Measurements from ENCODE around the gene STK39. TPM values are rescaled to one million over a fixed set of nuclear protein-coding genes. Genes with fewer than 3 reads are reported as not detected.

Gene STK39
- total RNA-seq, 1 experiment from 2014 or later, result 13.8 TPM

- no peak overlapping the region for H3K27ac Mint-ChIP-seq (ENCODE audit: low read depth, unreplicated experiment)
- TF ChIP-seq CTCF (IDR thresholded peaks at IDR 0.05; ENCODE audit: unreplicated experiment), result no peak
- no peaks in the 10 kb centered on the region for H3K27me3 Mint-ChIP-seq (ENCODE audit: insufficient read depth, unreplicated experiment)
- ChIA-PET CTCF (interaction anchor here (0.6 kb wide), 1 partner anchor 352 kb away, joined by 3 read pairs; no protein-coding TSS in a partner anchor), POLR2A (no interaction called here)
- intact Hi-C loops (cut with micrococcal nuclease), result no loop called here
- no peaks in the 10 kb centered on the region for H3K9me3 Mint-ChIP-seq (ENCODE audit: unreplicated experiment)
- no peak for DNase-seq (ENCODE audit: unreplicated experiment)
- H3K4me1 Mint-ChIP-seq (ENCODE audit: insufficient read depth, unreplicated experiment), result no peaks in the 10 kb centered on the region
- H3K36me3 Mint-ChIP-seq (ENCODE audit: insufficient read depth, unreplicated experiment), result no peaks in the 10 kb centered on the region
- BruUV-seq (replicated peaks), result no TSS peak
- no peak overlapping the region for H3K4me3 Mint-ChIP-seq (ENCODE audit: unreplicated experiment)
Measured at GRCh38 chr2:167954495-167954894, 292.9 kb downstream of the STK39 start.

GRCh38 chr2:167953776-167954175 is 293.6 kb downstream of the STK39 start:
- no peak for TF ChIP-seq CTCF (IDR thresholded peaks at IDR 0.05; ENCODE audit: unreplicated experiment)
- no peaks in the 10 kb centered on the region for H3K4me1 Mint-ChIP-seq (ENCODE audit: insufficient read depth, unreplicated experiment)
- no peaks in the 10 kb centered on the region for H3K27me3 Mint-ChIP-seq (ENCODE audit: insufficient read depth, unreplicated experiment)
- no peaks in the 10 kb centered on the region for H3K36me3 Mint-ChIP-seq (ENCODE audit: insufficient read depth, unreplicated experiment)
- no peaks in the 10 kb centered on the region for H3K9me3 Mint-ChIP-seq (ENCODE audit: unreplicated experiment)
- H3K27ac Mint-ChIP-seq (ENCODE audit: low read depth, unreplicated experiment), result no peak overlapping the region
- POLR2A ChIA-PET, result no interaction called here
- no TSS peak for BruUV-seq (replicated peaks)
- CTCF ChIA-PET, result interaction anchor here (0.6 kb wide), 2 partner anchors 353 to 1530 kb away, joined by 3 to 4 read pairs; no protein-coding TSS in a partner anchor
- peak; percentile 6 for DNase-seq (ENCODE audit: unreplicated experiment)
- intact Hi-C loops (cut with micrococcal nuclease), result no loop called here
- H3K4me3 Mint-ChIP-seq (ENCODE audit: unreplicated experiment), result no peak overlapping the region

- POLR2A ChIA-PET, result no interaction called here
Measured at GRCh38 chr2:167950571-167950970, 296.8 kb downstream of the STK39 start.

GRCh38 chr2:167946441-167946841 is 301.0 kb downstream of the STK39 start:
- intact Hi-C loops (cut with micrococcal nuclease), result no loop called here
- Mint-ChIP-seq H3K9me3 (ENCODE audit: unreplicated experiment) (no peaks in the 10 kb centered on the region), H3K4me1 (ENCODE audit: insufficient read depth, unreplicated experiment) (no peaks in the 10 kb centered on the region), H3K27ac (ENCODE audit: low read depth, unreplicated experiment) (no peak overlapping the region), H3K36me3 (ENCODE audit: insufficient read depth, unreplicated experiment) (no peaks in the 10 kb centered on the region), H3K4me3 (ENCODE audit: unreplicated experiment) (no peak overlapping the region), H3K27me3 (ENCODE audit: insufficient read depth, unreplicated experiment) (peaks cover 9% of the 10 kb centered on the region)
- no peak for TF ChIP-seq CTCF (IDR thresholded peaks at IDR 0.05; ENCODE audit: unreplicated experiment)
- CTCF ChIA-PET, result interaction anchor here (0.6 kb wide), 1 partner anchor 46 kb away, joined by 5 read pairs; no protein-coding TSS in a partner anchor
- no peak for DNase-seq (ENCODE audit: unreplicated experiment)
- POLR2A ChIA-PET, result interaction anchor here (0.5 kb wide), 1 partner anchor 40 kb away, joined by 3 read pairs; no protein-coding TSS in a partner anchor
- BruUV-seq (replicated peaks), result no TSS peak

More at GRCh38 chr2:167950571-167950970, 296.8 kb downstream of the STK39 start:
- intact Hi-C loops (cut with micrococcal nuclease), result no loop called here
- no TSS peak for BruUV-seq (replicated peaks)
- H3K36me3 Mint-ChIP-seq (ENCODE audit: insufficient read depth, unreplicated experiment), result no peaks in the 10 kb centered on the region
- no peaks in the 10 kb centered on the region for H3K27me3 Mint-ChIP-seq (ENCODE audit: insufficient read depth, unreplicated experiment)
- no peak for TF ChIP-seq CTCF (IDR thresholded peaks at IDR 0.05; ENCODE audit: unreplicated experiment)
- no peaks in the 10 kb centered on the region for H3K4me1 Mint-ChIP-seq (ENCODE audit: insufficient read depth, unreplicated experiment)
- CTCF ChIA-PET, result interaction anchor here (1.5 to 2.6 kb wide), 3 partner anchors 9 to 168 kb away, joined by 6 to 9 read pairs (median 7); no protein-coding TSS in a partner anchor
- no peak for DNase-seq (ENCODE audit: unreplicated experiment)
- H3K9me3 Mint-ChIP-seq (ENCODE audit: unreplicated experiment), result no peaks in the 10 kb centered on the region
- H3K27ac Mint-ChIP-seq (ENCODE audit: low read depth, unreplicated experiment), result no peak overlapping the region
- H3K4me3 Mint-ChIP-seq (ENCODE audit: unreplicated experiment), result no peak overlapping the region

All from MCF 10A (cell line).